ENCODE measurements around the gene FHIP1B.
"Not testable (repeated sequence)": the region's sequence is repeated elsewhere in the genome, so short reads cannot be mapped to it uniquely, and the experiment has no call there.

FHIP1B gene

GRCh38 chr11:6234387-6235107, at the start of gene FHIP1B:
TSS of gene FHIP1B (minus strand) at chr11:6234636. CDS start at chr11:6224516, 10,120 bp downstream.
- DNase-seq (ENCODE audit: low spot score) = peak; percentile 98

GRCh38 chr11:6283453-6284023, 49.1 kb upstream of the FHIP1B start:
- no peak for DNase-seq (ENCODE audit: low spot score)

- not testable (repeated sequence) for DNase-seq (ENCODE audit: low spot score)
Measured at GRCh38 chr11:6280809-6281208, 46.4 kb upstream of the FHIP1B start.

GRCh38 chr11:6273188-6273587, 38.8 kb upstream of the FHIP1B start:
- no peak for DNase-seq (ENCODE audit: low spot score)

GRCh38 chr11:6271598-6271997, 37.2 kb upstream of the FHIP1B start:
- DNase-seq (ENCODE audit: low spot score) = no peak

GRCh38 chr11:6270584-6271246, 36.3 kb upstream of the FHIP1B start:
- DNase-seq (ENCODE audit: low spot score) = no peak

GRCh38 chr11:6269994-6270393, 35.6 kb upstream of the FHIP1B start:
- no peak for DNase-seq (ENCODE audit: low spot score)

- DNase-seq (ENCODE audit: low spot score) = no peak
Measured at GRCh38 chr11:6268820-6269219, 34.4 kb upstream of the FHIP1B start.

- DNase-seq (ENCODE audit: low spot score) = no peak
Measured at GRCh38 chr11:6263662-6264061, 29.2 kb upstream of the FHIP1B start.

GRCh38 chr11:6260207-6260726, 25.8 kb upstream of the FHIP1B start:
- no peak for DNase-seq (ENCODE audit: low spot score)

GRCh38 chr11:6258571-6259081, 24.2 kb upstream of the FHIP1B start:
- DNase-seq (ENCODE audit: low spot score) = no peak

GRCh38 chr11:6258141-6258540, 23.7 kb upstream of the FHIP1B start:
- DNase-seq (ENCODE audit: low spot score) = no peak

GRCh38 chr11:6253197-6253596, 18.8 kb upstream of the FHIP1B start:
- no peak for DNase-seq (ENCODE audit: low spot score)

GRCh38 chr11:6251990-6252473, 17.6 kb upstream of the FHIP1B start:
- DNase-seq (ENCODE audit: low spot score) = peak; percentile 29

GRCh38 chr11:6251120-6251733, 16.8 kb upstream of the FHIP1B start:
- DNase-seq (ENCODE audit: low spot score) = peak; percentile 83

- peak; percentile 81 for DNase-seq (ENCODE audit: low spot score)
Measured at GRCh38 chr11:6249770-6250555, 15.5 kb upstream of the FHIP1B start.

GRCh38 chr11:6248897-6249296, 14.5 kb upstream of the FHIP1B start:
- not testable (repeated sequence) for DNase-seq (ENCODE audit: low spot score)

GRCh38 chr11:6248248-6248647, 13.8 kb upstream of the FHIP1B start:
- DNase-seq (ENCODE audit: low spot score) = peak; percentile 55

- no peak for DNase-seq (ENCODE audit: low spot score)
Measured at GRCh38 chr11:6245536-6245935, 11.1 kb upstream of the FHIP1B start.

- no peak for DNase-seq (ENCODE audit: low spot score)
Measured at GRCh38 chr11:6241316-6241715, 6.9 kb upstream of the FHIP1B start.

- DNase-seq (ENCODE audit: low spot score) = no peak
Measured at GRCh38 chr11:6240781-6241180, 6.3 kb upstream of the FHIP1B start.

Data from GM03348 (cell line).